ENCODE data around the gene TRAK1.
"Not testable (repeated sequence)": the region's sequence is repeated elsewhere in the genome, so short reads cannot be mapped to it uniquely, and the experiment has no call there.

Gene TRAK1

GRCh38 chr3:42090973-42091731, at the start of gene TRAK1:
Gene TRAK1, plus strand, starts transcription at chr3:42091357. Its CDS starts 113 bp downstream, at chr3:42091470.
- H3K4me3 ChIP-seq (ENCODE audit: low read depth, low read length), result no peak within 1 kb of the TSS
- TF ChIP-seq CTCF (IDR thresholded peaks at IDR 0.05; ENCODE audit: low read depth, low read length), result no peak

- H3K4me3 ChIP-seq (ENCODE audit: low read depth, low read length), result no peak overlapping the region
- no peak for TF ChIP-seq CTCF (IDR thresholded peaks at IDR 0.05; ENCODE audit: low read depth, low read length)
These were observed 48.4 kb upstream of the TRAK1 start for GRCh38 chr3:42042747-42043098.

GRCh38 chr3:42043099-42043813, 47.9 kb upstream of the TRAK1 start:
- H3K4me3 ChIP-seq (ENCODE audit: low read depth, low read length), result no peak overlapping the region
- TF ChIP-seq CTCF (IDR thresholded peaks at IDR 0.05; ENCODE audit: low read depth, low read length), result no peak

GRCh38 chr3:42045708-42046243, 45.4 kb upstream of the TRAK1 start:
- H3K4me3 ChIP-seq (ENCODE audit: low read depth, low read length), result no peak overlapping the region
- no peak for TF ChIP-seq CTCF (IDR thresholded peaks at IDR 0.05; ENCODE audit: low read depth, low read length)

GRCh38 chr3:42048526-42048925, 42.6 kb upstream of the TRAK1 start:
- H3K4me3 ChIP-seq (ENCODE audit: low read depth, low read length), result not testable (repeated sequence)

GRCh38 chr3:42050126-42050525, 41.0 kb upstream of the TRAK1 start:
- H3K4me3 ChIP-seq (ENCODE audit: low read depth, low read length), result no peak overlapping the region
- TF ChIP-seq CTCF (IDR thresholded peaks at IDR 0.05; ENCODE audit: low read depth, low read length), result no peak

- no peak for TF ChIP-seq CTCF (IDR thresholded peaks at IDR 0.05; ENCODE audit: low read depth, low read length)
- no peak overlapping the region for H3K4me3 ChIP-seq (ENCODE audit: low read depth, low read length)
These were observed 39.6 kb upstream of the TRAK1 start for GRCh38 chr3:42051384-42052131.

Data from WI38 (cell line).